Measurements from ENCODE around the gene PPARD.
"Not testable (repeated sequence)": the region's sequence is repeated elsewhere in the genome, so short reads cannot be mapped to it uniquely, and the experiment has no call there.

PPARD gene

GRCh38 chr6:35413911-35414310 is 71.6 kb downstream of the PPARD start:
- DNase-seq, result no peak

GRCh38 chr6:35415065-35415891 is 72.9 kb downstream of the PPARD start:
- DNase-seq, result no peak

- no peak for DNase-seq
These were observed 75.8 kb downstream of the PPARD start for GRCh38 chr6:35417979-35418661.

- no peak for DNase-seq
These were observed 77.1 kb downstream of the PPARD start for GRCh38 chr6:35419417-35419816.

- DNase-seq, result no peak
These were observed 77.6 kb downstream of the PPARD start for GRCh38 chr6:35419961-35420360.

GRCh38 chr6:35425284-35425683 is 82.9 kb downstream of the PPARD start:
- DNase-seq, result no peak

- DNase-seq, result no peak
These were observed 83.7 kb downstream of the PPARD start for GRCh38 chr6:35426074-35426473.

- no peak for DNase-seq
These were observed 85.1 kb downstream of the PPARD start for GRCh38 chr6:35427435-35427834.

- DNase-seq, result no peak
These were observed 85.5 kb downstream of the PPARD start for GRCh38 chr6:35427851-35428321.

GRCh38 chr6:35428421-35429149 is 86.2 kb downstream of the PPARD start:
- no peak for DNase-seq

- DNase-seq, result no peak
These were observed 87.1 kb downstream of the PPARD start for GRCh38 chr6:35429463-35429862.

GRCh38 chr6:35432291-35432690 is 89.9 kb downstream of the PPARD start:
- no peak for DNase-seq

GRCh38 chr6:35432702-35433101 is 90.3 kb downstream of the PPARD start:
- not testable (repeated sequence) for DNase-seq

GRCh38 chr6:35435074-35435837 is 92.9 kb downstream of the PPARD start:
- DNase-seq, result no peak

GRCh38 chr6:35436071-35436857 is 93.9 kb downstream of the PPARD start:
- DNase-seq, result no peak

GRCh38 chr6:35438378-35439065 is 96.2 kb downstream of the PPARD start:
- DNase-seq, result not testable (repeated sequence)

GRCh38 chr6:35439308-35439707 is 97.0 kb downstream of the PPARD start:
- no peak for DNase-seq

- DNase-seq, result no peak
These were observed 98.8 kb downstream of the PPARD start for GRCh38 chr6:35441205-35441604.

- DNase-seq, result no peak
These were observed 99.3 kb downstream of the PPARD start for GRCh38 chr6:35441642-35442041.

- DNase-seq, result no peak
These were observed 100.3 kb downstream of the PPARD start for GRCh38 chr6:35442693-35443092.

- DNase-seq, result no peak
These were observed 101.1 kb downstream of the PPARD start for GRCh38 chr6:35443341-35444030.
